GM18951 (cell line): ENCODE results near the gene PLXNC1.

ENCODE experiments used
- POLR2A ChIP-seq: IDR thresholded peaks from 4 replicates; pipeline ENCODE4 v1.6.1; 2011; ENCODE audit warnings: mild to moderate bottlenecking; ENCODE audit not compliant: insufficient read length, insufficient read depth; ENCODE audit errors: extremely low read depth
- in situ Hi-C: fragments of 300-500 bp; cut with MboI; formaldehyde crosslinking; loops from one replicate; pipeline ENCODE4 v1.12.0; 2022; ENCODE audit warnings: low sequenced_read_pairs, mixed read lengths, inconsistent platforms; ENCODE audit not compliant: unreplicated experiment

PLXNC1 gene

GRCh38 chr12:94151582-94151981 lies 3.2 kb downstream of the PLXNC1 start:
- in situ Hi-C loops, result no loop called here
- TF ChIP-seq POLR2A, result no peak

GRCh38 chr12:94152292-94153078 lies 4.1 kb downstream of the PLXNC1 start:
- in situ Hi-C loops, result no loop called here
- no peak for TF ChIP-seq POLR2A

GRCh38 chr12:94157181-94157580 lies 8.8 kb downstream of the PLXNC1 start:
- TF ChIP-seq POLR2A, result no peak
- in situ Hi-C loops, result no loop called here

- in situ Hi-C loops, result no loop called here
- TF ChIP-seq POLR2A, result no peak
These were observed 9.6 kb downstream of the PLXNC1 start for GRCh38 chr12:94157981-94158411.

- no peak for TF ChIP-seq POLR2A
- in situ Hi-C loops, result no loop called here
These were observed 10.3 kb downstream of the PLXNC1 start for GRCh38 chr12:94158666-94159065.

GRCh38 chr12:94162108-94162507 lies 13.7 kb downstream of the PLXNC1 start:
- in situ Hi-C loops, result no loop called here
- TF ChIP-seq POLR2A, result no peak

- TF ChIP-seq POLR2A, result no peak
- in situ Hi-C loops, result no loop called here
These were observed 15.5 kb downstream of the PLXNC1 start for GRCh38 chr12:94163850-94164249.

- TF ChIP-seq POLR2A, result no peak
- in situ Hi-C loops, result no loop called here
These were observed 16.8 kb downstream of the PLXNC1 start for GRCh38 chr12:94165138-94165537.

GRCh38 chr12:94165670-94166364 lies 17.4 kb downstream of the PLXNC1 start:
- in situ Hi-C loops, result no loop called here

GRCh38 chr12:94167071-94167755 lies 18.8 kb downstream of the PLXNC1 start:
- in situ Hi-C loops, result no loop called here
- TF ChIP-seq POLR2A, result no peak

More at GRCh38 chr12:94165670-94166364, 17.4 kb downstream of the PLXNC1 start:
- TF ChIP-seq POLR2A, result no peak

GRCh38 chr12:94167756-94168416 lies 19.5 kb downstream of the PLXNC1 start:
- no peak for TF ChIP-seq POLR2A
- in situ Hi-C loops, result no loop called here

- in situ Hi-C loops, result no loop called here
- no peak for TF ChIP-seq POLR2A
These were observed 21.1 kb downstream of the PLXNC1 start for GRCh38 chr12:94169495-94169894.

- in situ Hi-C loops, result no loop called here
- no peak for TF ChIP-seq POLR2A
These were observed 21.8 kb downstream of the PLXNC1 start for GRCh38 chr12:94169966-94170689.
